ENCODE results near the gene FAAH.

GRCh38 chr1:46407636-46408035 is 13.5 kb downstream of the FAAH start:
- TF ChIP-seq CTCF (IDR thresholded peaks at IDR 0.05) (no peak), POLR2AphosphoS5 (IDR thresholded peaks at IDR 0.05; ENCODE audit: low read depth, low read length) (no peak), SIN3A (IDR thresholded peaks at IDR 0.05; ENCODE audit: borderline replicate concordance, insufficient read depth, low read depth, low read length) (no peak), TCF7L2 (IDR thresholded peaks at IDR 0.05; ENCODE audit: low read depth, low read length) (no peak)

Measured in Panc1 (cell line).